GM12892 (cell line): ENCODE results near the gene LYRM4.

Experiments
- POLR2A ChIP-seq: IDR thresholded peaks from 2 replicates; pipeline ENCODE4 v1.6.1; 2011; ENCODE audit warnings: low read depth, low read length, control low read depth
- POLR2AphosphoS5 ChIP-seq: IDR thresholded peaks from 2 replicates; pipeline ENCODE4 v1.6.1; 2011; ENCODE audit warnings: low read depth, low read length, control low read depth

DNA sequence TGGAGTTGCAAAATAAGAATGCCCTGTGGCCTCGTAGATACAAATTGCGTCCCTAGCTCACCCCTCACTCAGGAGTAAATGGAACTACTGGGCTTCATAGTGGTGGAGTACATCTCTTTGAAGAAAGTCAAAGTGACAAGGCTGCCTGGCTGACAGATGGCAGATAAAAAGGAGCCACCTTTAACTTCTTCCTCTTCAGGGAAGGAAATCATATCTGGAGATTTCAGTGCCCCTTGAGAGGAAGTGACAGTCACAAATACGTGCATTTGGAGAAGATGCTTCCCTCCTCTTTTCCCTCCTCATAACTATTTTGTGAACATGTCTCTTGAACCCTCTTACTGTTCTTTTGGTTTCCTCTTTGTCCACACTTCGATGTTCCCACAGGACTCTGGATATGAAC lies 132.4 kb downstream of the LYRM4 start:
- TF ChIP-seq POLR2AphosphoS5 (no peak), POLR2A (no peak)
